Measurements from ENCODE around the gene NLRC5.
"Not testable (repeated sequence)": the region's sequence is repeated elsewhere in the genome, so short reads cannot be mapped to it uniquely, and the experiment has no call there.

NLRC5 gene

DNA sequence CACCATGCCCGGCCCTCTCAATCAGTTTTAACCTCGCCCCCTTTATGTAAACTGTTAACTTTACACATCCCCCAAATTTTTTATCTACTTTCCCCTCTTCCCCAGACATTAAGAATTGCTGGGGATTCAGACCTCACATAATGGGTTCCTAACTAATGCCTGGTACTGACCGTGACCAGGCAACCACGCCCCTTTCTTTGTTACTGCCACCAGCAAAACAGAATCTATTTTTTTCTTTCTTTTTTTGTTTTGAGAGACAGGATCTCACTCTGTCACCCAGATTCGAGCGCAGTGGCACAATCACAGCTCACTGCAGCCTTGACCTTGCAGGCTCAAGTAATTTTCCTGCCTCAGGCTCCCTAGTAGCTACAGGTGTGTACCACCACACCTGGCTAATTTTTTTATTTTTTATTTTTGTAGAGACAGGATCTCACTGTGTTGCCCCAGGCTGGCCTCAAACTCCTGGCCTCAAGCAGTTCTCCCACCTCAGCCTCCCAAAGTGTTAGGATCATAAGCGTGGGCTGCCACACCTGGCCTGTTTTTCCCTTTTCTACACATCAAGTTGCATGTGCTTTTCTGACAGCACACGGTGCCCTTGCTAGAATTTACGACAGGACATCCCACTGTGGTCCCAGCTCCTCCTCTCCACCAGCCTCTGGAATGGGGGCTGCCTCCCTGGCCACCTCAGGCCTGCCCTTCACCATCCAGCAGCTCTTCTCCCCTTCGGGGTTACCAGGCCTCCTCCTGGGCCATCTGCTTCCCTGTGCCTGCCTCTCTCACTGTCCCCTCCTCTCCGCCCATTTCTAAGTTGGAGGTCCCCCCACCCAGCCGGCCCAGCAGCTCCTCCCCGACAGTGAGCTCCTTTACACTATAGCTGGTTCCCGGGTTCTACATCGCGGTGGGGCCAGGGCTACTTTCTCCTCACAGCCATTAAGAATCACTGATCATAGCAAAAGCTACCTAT is 113.8 kb downstream of the NLRC5 start:
- no peak for DNase-seq (ENCODE audit: low read depth in 2 of 2)

DNA sequence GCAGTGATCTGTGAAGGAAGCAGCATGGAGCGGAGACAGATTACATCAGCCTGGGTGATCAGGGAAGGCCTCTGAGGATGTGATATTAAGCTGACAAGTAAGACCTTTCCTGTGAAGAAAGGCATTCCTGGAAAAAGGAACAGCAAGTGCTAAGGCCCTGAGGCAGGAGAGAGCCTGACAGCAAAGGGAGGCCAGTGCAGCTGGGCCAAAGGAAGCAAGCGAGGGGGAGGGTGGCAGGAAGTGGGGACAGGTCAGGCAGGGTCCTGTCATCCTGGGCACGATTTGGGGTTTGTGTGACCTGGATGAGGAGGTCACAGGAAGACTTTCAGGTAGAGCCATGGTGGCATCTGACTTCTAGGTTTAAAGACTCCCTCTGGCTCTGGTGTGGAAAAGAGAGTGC is 115.3 kb downstream of the NLRC5 start:
- no peak for DNase-seq (ENCODE audit: low read depth in 2 of 2)

DNA sequence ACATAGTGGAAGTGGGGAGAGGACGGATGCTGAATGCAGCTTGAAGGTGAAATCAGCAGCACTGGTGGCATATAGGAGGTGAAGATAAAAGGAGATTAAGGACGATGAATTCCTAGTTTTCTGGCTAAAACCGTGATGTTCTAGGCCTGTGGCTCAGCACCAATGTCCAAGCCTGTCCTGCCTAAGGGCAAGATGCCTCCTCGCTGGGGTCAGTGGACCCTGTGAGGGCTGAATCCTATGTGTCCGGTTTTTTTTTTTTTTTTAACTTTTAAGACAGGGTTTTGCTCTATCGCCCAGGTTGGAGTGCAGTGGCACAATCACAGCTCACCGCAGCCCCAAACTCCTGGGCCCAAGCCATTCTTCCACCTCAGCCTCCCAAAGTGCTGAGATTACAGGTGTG is 115.8 kb downstream of the NLRC5 start:
- no peak for DNase-seq (ENCODE audit: low read depth in 2 of 2)

DNA sequence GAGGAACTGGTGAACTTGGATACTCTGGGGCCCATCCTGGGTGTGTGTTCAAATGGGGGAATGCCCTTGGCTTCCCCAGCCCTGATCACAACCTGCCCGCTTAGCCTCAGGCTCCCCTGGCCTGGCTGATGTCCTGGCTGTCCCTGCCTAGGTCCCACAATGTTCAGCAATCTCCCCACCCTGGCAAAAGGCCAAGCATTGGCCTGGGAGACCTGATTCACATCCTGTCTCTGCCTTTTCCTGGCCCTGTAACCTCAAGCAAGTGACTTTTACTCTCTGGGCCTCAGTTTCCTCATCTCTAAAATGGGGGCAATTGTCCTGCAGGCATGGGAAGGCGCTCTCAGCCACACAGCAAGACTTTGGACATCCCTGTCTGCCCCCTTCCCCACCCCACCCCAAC is 117.4 kb downstream of the NLRC5 start:
- DNase-seq (ENCODE audit: low read depth in 2 of 2), result no peak

DNA sequence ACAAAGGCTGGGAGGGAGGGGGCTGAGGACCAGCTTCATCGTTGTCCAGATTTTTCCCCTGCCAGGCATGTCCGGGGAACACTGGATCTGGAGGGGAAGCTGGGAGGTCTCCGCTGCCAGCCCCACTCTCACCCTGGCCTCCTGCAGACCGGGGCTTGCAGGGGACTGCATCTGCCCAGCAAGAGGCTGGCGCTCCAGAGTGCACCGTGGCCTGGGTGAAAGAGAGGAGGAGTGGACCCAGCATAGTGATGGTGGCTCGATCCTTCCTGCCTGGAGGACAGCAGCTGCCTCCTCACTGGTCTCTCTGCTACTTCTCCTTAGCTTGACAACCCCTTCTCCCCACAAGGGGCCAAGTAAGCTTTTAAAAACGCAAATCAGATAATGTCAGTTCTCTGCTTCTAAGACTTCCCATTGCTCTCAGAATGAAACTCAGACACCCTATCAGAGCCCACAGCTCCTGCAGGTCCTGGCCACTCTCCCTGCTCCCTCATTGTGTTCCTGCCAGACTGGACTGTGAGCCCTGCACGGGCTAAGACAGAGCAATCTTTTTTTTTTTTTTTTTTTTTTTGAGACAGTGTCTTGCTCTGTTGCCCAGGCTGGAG is 118.1 kb downstream of the NLRC5 start:
- DNase-seq (ENCODE audit: low read depth in 2 of 2), result no peak

DNA sequence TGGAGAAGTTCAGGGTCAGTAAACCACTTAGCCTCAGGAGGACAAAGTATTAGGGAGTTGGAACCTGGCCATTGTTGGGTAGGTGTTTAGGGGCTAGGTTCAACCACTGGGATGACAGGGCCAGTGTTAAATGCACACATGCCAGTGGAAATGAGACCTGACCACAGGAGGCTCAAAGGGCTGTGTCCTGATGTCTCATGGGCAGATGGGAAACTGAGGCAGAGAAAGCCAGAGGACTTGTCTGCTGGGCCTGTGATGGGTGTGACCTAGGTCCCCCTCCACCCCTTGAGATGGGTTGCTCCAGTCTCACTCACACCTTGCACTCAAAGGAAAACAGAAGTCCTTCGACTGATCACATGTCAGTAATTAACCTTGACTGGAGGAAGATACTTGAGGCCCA is 119.1 kb downstream of the NLRC5 start:
- no peak for DNase-seq (ENCODE audit: low read depth in 2 of 2)

DNA sequence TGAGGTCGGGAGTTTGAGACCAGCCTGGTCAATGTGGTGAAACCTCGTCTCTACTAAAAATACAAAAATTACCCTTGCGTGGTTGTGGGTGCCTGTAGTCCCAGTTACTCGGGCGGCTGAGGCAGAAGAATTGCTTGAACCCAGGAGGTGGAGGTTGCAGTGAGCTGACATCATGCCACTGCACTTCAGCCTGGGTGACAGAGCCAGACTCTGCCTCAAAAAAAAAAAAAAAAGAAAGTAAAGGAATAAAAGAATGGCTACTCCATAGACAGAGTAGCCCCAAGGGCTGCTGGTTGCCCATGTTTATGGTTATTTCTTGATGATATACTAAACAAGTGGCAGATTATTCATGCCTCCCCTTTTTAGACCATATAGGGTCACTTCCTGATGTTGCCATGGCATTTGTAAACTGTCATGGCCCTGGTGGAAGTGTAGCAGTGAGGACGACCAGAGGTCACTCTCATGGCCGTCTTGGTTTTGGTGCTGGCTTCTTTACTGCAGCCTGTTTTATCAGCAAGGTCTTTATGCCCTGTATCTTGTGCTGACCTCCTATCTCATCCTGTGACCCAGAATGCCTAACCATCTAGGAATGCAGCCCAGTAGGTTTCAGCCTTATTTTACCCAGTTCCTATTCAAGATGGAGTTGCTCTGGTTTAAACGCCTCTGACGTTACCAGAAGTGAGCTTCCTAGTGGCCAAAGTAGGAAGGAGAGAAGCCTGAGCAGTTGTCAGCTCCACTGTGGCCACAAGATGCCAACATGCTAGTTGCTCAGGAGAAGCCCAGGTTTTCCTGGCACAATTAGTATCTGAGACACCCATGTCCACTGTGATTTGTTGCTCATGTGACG is 120.1 kb downstream of the NLRC5 start:
- not testable (repeated sequence) for DNase-seq (ENCODE audit: low read depth in 2 of 2)

DNA sequence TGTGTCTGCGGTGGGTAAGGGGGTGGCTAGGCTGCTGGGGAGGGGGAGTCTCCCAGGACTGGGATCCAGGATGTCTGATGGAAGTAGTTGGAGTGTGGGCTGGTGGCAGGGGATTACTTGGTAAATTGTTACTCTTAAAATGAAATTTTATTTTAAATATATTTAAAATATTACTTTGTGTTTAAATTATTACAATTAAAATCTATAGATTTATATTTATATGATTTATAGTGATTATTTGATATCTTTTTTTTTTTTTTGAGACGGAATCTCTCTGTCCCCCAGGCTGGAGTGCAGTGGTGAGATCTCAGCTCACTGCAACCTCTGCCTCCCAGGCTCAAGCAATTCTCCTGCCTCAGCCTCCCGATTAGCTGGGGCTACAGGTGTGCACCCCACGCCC is 121.6 kb downstream of the NLRC5 start:
- no peak for DNase-seq (ENCODE audit: low read depth in 2 of 2)

DNA sequence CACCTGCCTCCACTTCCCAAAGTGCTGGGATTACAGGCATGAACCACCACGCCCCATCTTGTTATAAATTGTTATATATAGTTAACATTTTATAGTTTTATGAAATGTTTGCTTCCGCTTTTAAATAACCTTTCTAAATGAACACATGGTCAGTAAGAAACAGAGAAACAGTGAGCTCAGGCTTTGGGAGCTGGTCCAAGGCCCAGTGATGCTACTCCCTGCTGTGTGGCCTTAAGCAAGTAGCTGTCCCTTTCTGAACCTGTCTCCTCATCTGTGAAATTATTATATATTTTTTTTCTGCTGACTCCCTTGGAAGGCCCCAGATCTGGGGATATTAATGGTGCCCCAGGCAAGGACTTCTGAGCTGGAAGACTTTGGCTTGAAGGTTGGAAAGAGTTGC is 122.1 kb downstream of the NLRC5 start:
- DNase-seq (ENCODE audit: low read depth in 2 of 2), result no peak

DNA sequence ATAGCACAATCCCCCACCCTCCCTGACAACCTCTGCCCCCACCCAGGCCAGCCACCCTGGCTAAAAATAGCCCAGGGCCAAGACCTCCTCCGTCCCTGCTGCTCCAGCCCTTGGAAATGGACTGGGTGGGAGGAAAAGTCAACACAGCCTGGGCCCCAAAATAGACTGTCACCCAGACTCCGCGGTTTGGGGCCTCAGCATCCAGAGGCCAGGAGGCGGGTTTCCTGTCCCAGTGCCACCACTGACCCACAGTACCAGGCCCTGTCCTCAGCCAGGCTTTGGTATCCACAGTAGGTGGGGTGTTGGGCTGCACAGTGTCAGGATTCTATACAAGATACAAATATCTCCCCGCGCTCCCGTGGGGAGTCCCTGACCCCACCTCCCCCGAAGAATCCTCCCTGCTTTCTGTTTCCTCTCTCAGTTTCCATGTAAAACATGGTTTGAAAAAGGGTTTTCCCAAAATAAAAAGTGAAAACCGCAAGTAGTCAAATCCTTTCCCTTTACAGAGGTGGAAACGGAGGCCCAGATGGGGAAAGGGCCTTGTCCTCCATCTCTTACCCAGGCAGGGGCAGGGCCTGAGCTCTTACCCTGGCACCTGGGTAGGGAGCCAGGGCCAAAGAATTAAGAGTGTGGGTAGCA is 123.2 kb downstream of the NLRC5 start:
- DNase-seq (ENCODE audit: low read depth in 2 of 2), result no peak

DNA sequence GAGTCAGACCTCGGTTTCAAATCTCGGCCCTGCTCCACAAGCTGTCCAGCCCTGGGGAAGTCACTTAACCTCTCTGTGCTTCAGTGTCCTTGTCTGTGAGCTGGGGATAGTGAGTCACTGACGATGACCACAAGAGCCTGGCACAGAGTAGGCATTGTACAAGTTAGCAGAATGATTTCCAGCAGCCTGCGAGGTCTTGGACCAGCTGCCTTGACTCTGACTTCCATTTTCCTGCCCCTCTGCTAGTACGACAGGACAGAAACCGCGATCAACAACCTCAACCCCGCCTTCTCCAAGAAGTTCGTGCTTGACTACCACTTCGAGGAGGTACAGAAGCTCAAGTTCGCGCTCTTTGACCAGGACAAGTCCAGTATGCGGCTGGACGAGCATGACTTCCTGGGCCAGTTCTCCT is 123.7 kb downstream of the NLRC5 start:
- no peak for DNase-seq (ENCODE audit: low read depth in 2 of 2)

DNA sequence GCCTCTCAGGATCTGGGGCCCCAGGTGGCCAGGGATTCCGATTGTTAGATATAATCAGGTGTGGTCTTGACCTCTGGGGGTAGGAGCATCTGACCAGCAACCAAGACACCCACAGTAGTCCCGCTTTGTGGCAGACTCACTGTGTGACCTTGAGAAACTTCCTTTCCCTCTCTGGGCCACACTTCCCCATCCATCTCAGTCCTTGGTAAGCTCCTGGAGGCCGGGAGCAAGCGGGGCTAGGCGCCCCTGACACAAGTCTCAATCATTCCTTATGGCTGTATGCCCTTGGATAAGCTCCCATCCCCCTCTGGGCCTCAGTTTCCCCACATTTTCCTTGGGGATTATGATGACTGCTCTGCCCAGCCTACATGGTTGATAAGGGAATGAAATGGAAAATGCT is 124.3 kb downstream of the NLRC5 start:
- DNase-seq (ENCODE audit: low read depth in 2 of 2), result no peak

DNA sequence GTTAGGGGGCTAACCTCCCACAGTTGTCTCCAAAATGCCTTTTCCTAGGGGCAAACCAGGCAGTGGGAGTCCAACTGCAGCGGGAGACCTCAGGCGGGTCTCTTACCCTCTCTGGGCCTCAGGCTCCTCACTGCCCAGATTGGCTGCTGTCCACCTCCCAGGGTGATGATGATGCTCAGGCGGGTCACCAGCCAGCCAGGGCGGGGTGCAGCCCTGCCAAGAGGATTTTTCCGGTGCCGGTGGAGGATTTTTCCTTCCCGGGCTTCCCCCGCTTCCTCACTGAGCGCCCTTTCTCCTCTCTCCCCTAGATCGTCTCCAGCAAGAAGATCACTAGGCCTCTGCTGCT is 125.8 kb downstream of the NLRC5 start:
- DNase-seq (ENCODE audit: low read depth in 2 of 2), result no peak

DNA sequence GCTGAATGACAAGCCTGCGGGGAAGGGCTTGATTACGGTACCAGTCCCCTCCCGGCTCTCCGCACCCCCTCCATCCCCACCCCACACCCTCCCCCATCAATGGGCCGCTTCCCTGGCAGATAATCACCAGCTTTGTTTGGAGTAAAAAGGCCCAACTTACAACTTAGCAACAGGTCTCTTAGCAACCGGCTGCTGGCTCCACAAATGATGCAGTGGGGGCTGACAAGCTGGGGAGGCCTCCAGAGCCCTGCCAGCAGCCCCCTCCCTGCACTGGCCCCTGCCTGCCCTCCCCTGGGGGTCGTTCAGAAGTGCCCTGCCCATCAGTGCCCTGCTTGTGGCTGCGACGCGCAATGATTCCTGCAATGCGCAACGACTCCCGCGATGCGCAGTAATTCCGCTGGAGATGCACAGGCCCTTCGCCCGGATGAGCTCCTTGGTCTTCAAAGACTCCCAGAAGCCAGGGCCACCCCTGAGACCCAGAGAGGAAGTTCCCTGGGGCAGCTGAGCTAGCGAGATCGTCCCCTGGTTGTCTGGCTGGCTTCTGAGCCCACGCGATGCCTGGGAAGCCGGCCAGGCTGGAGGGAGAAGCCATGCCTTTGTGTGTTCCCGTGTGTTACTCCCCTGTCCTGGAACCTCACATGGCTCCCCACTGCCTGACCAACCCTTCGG is 126.3 kb downstream of the NLRC5 start:
- DNase-seq (ENCODE audit: low read depth in 2 of 2), result no peak

DNA sequence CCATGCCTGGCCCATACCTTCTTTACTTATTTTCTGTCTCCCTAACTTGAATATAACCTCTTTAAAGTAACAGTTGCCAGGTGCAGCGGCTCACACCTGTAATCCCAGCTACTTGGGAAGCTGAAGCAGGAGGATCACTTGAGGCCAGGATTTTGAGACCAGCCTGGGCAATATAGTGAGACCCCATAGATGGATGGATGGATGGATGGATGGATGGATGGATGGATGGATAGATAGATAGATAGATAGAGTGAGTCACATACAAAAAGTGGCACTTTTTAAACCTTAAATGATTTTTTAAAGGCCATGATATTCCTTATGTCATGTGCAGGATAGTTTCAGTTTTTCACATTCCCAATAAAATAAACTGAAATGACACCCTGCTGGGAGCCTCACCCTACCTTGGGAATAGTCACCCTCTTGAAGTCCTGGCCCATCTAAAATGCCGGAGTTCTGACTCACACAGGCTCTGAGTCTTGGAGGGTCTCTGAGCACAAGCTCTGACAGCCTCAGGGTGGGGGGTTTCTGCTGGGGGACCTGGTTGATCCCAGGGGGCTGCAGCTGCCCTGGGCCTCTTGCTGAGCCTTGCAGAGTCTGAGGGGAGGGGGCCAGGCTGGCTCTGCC is 129.2 kb downstream of the NLRC5 start:
- no peak for DNase-seq (ENCODE audit: low read depth in 2 of 2)

DNA sequence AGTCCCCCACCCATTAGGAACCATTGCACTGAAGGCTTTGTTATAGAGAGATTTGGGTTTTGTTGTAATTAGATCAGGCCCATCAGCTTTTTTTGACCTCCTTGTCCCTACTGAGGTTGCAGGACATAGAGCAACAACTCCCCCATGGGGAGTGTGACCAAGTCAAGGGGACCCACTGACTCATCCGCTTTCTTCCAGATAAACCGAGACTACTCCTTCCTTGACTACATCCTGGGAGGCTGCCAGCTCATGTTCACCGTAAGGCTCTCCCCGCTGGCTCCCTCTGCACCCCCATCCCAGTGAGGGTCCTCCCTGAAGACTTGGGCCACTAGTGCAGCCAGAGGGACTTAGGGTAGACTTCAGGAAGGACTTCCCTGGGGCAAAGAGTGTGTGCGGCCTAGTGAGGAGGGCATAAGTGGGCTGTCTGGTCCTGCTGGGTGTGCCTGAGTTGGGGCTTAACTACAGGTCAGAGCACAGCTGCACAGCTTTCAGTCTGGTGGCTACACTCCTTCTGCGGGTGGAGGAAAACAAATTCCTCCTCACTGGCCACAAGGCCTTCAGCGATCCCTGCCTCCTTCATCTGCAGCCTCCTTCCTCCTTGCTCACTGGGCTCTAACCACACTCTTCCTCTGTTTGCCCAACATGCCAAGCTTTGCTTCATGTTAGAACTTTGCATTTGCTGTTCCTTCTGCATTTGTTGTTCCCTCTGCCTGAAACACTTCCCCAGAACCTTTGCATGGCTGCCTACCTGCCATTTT is 134.0 kb downstream of the NLRC5 start:
- DNase-seq (ENCODE audit: low read depth in 2 of 2), result no peak

DNA sequence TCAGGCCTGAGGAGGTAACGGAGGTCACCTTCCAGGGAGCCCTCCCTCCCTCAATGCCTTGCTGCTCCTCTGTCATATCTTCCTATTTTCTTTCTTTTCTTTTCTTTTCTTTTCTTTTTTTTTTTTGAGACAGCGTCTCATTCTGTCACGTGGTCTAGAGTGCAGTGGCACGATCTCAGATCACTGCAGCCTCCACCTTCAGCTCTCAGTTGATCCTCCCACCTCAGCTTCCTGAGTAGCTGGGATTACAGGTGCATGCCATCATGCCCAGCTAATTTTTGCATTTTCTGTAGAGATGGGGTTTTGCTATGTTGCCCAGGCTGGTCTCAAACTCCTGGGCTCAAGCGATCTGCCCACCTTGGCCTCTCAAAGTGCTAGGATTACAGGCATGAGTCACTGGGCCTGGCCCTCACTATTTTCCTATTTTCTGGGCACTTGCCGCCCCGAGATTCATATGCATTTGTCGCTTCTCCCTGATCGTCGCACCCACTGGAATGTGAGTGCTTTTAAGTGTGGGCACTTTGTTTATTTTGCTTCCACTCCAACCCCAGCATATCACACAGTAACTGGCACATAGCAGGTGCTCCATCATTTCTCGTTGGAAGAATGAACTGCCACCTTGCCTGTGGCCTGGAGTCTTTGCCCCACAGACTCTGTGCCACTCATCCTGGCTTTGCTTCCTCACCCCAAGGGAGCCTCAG is 134.8 kb downstream of the NLRC5 start:
- DNase-seq (ENCODE audit: low read depth in 2 of 2), result no peak

DNA sequence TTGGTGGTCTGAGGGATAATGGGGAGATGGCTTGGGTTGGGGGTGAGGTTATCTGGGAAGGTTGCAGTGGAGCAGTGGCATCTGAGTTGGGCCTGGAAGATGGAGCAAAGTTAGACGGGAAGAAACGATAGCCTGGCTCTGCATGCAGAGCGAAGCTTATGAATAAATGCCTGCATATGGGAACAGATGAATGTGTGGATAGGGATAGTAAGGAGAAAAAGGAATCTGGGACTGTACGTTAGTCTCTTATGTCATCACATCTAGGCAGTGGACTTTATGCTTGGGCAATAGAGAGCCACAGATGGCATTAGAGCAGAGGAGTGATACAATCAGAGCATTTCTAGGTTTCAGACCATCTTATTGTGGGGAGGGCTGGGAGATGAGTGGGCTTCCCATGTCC is 136.0 kb downstream of the NLRC5 start:
- DNase-seq (ENCODE audit: low read depth in 2 of 2), result no peak

DNA sequence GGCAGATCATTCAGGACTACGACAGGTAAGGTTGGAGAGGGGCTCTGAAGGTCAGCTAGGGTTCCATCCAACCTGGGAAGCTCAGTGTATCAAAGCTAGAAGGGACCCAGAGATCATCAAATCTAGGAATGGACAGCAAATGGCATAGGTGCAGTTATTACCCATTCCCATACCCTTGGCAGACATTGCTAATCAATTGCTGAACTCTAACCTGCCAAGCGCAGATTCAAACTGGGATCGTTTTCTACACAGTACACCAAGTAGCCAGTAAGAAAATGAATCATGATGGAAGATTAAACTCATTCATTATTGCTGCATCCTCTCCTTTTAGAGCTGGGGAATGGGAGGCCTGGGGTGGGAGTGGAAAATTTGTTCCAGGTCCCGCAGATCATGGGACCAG is 136.6 kb downstream of the NLRC5 start:
- no peak for DNase-seq (ENCODE audit: low read depth in 2 of 2)

DNA sequence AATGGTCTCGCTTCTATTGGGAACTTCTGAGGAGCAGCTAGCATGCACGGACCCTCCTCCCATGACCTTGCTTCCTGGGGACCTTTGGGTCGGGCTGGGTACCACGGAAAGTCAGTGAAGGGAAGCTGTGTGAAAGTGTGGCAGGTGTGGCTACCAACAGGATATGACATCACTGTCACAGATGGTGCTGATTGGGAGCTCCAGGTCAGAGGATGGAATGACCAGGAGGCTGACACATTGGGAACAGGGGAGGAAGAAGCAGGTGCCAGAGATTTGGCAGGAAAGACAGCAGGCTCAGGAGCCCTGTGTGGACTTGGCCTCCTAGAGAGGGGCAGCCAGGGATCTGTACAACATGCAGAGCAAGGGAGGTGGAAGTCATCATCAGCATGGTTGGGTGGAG is 137.1 kb downstream of the NLRC5 start:
- no peak for DNase-seq (ENCODE audit: low read depth in 2 of 2)
